GM21576 (cell line): ENCODE measurements around the gene IRX3.

ENCODE experiments used
- ATAC-seq: cut with Tn5 transposase; IDR thresholded peaks from one replicate; pipeline ENCODE4 v1.9.1; 2021; ENCODE audit warnings: mild to moderate bottlenecking, moderate library complexity; ENCODE audit not compliant: unreplicated experiment

IRX3 gene

DNA sequence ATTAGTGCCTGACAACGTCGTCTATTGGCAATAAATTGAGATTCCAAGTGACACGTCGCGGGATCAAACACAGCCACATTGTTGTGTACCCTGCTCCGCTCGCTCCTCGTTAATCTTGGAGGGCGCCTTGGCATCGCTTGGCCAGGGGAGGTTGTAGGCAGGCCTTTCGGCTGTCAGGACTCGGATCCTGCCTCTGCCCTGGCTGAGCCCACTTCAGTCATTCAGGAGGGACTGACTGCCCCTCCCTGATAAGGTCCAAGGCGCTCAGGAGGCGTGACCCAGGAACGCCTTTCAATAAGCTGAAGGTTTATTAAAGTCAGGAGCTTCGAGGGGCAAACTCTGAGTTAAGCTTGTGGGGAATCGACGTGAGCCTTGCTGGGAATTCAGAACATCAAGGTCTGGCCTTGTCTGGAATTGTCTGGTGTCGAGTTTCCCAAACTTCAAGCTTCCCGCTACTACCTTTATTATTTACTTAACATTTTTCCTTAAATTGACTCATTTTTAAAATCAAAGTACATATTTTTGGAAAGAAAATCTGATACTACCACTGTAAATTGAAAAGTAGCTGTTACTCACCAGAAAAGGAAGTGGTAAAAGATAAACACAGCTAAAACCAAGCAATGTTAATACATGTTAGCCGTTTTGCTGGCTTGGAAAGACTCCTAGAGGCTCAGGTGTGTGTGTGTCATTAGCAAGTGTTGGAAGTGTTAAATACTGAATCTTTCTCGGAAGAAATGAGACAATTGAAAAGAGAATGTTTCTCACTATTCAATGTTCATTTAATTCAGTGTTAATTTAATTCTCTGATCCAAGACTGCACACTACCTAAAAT lies 5.3 kb upstream of the IRX3 start:
- no peak for ATAC-seq

DNA sequence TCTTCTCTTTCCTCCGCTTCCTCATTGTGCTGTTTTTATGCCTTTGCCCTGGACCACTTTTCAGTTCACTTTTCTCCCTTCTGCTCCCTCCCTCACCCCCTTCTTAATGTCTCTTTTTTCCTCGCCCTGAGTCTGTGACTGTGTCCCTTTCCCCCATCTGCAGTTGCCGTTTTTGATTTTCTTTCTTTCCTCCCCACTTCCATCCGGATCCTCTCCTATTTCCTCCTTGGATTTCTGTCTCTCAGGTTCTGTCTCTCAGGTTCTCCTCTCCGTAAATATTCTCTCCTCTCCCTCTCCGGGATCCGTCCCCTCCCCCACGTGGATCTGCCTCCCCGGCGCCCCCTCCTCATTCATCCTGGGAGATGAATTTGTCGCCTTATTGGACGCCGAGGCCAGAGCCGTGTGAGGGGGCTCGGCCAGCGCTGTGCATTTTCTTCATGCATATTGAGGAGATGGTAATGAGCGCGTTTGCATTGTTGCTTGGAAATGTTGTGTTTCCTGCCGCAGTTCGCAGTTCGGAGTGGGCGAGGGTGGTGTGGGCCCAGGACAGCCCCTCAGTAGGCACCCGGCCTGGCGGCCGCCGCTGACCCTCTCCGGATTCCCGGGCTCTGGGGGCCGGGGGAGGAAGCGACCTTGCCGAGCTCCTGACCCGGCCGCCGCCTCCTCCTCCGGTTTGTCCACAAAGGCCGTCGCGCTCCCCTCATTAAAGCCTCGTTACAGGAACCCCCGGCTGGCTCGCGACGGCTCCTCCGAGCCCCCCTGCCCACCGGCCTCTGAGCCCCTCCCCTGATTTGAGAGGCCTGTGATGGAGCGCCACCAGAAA lies 4.5 kb upstream of the IRX3 start:
- ATAC-seq = no peak

DNA sequence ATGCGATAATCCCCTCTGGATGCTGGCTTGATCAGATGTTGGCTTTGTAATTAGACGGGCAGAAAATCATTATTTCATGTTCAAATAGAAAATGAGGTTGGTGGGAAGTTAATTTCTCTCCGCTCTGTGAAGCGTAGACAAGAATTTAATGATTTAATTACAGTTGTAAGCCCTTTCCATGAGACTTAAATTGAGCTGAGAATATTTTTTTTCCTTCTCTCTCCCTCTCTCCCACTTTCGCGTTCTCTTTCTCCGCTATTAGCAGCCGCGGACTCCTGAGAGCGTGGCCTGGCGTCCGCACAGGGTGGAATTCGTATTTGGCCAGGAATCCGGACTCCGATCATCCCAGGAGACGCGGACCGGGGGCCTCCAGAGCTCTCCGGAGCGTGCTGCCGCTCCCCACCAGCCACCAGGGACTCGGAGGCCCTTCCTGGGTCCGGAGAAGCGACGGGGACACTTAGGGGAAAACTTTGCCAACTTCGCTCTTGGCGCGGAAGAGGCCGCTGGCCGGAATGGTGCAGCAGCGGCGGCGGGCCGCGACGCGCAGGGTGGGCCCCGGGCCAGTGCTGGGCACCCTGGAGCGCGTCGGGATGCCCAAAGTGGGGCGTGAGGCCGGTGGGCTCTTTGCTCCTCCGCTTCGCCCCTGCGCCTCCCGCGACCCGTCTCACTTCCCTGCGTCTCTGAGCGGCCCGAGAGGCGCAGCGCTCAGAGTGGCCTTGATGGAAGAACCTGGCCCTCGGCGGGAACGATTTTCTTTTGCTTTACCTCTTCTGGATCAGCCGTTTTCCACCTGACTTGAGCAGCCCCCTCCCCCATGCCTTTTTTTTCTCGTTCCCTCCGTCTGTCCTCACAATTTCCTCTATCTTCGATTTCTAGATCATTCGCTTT lies 3.6 kb upstream of the IRX3 start:
- no peak for ATAC-seq

DNA sequence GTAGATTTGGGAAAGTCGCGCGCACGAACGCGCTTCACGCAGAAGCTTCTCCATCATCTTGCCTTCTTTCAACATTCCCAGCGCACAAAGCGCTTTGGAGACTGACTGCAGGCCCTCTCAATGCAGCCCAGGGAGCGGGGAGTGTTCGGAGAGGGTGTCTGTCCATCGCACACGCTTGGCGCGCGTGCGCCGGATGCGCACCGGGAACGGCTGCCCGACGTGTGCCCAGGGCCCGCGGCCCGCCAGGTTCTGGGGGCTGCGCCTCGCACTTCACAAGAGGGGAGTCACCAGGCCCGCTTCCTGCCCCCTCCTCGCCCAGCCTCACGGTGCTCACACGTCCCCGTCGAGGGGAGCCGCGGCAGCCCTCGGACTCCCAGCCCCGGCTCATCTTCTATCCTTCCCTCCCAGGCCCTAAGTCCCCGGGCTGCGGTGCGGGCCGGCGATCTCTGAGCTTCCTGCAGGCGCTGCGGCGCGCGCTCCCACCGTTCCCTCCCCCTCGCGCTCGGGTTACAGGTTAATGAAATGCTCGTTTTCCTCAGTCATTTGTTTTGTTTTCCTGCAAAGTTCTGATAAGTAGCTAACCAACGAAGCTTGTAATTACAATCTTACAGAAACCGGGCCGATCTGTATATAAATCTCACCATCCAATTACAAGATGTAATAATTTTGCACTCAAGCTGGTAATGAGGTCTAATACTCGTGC lies 2.8 kb upstream of the IRX3 start:
- no peak for ATAC-seq

DNA sequence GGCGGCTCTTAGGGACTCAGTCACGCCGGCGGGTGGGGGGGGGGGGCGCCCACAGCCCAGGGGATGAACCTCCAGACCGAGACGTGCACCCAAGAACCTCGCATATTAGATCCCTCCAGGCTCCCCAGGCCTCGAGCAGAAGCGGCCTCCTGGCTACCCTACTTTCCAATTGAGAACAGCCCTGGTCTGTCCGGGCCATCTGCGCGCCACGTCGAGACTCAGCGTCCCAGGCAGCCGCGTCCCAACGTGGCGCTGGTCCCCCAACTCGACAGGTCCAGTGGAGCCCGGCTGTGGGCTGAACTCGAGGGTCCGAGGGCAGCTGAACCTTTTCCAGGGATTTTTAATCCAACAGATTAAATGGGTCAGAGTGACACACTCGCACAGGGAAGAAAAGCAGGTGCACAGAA lies 2.3 kb upstream of the IRX3 start:
- no peak for ATAC-seq

DNA sequence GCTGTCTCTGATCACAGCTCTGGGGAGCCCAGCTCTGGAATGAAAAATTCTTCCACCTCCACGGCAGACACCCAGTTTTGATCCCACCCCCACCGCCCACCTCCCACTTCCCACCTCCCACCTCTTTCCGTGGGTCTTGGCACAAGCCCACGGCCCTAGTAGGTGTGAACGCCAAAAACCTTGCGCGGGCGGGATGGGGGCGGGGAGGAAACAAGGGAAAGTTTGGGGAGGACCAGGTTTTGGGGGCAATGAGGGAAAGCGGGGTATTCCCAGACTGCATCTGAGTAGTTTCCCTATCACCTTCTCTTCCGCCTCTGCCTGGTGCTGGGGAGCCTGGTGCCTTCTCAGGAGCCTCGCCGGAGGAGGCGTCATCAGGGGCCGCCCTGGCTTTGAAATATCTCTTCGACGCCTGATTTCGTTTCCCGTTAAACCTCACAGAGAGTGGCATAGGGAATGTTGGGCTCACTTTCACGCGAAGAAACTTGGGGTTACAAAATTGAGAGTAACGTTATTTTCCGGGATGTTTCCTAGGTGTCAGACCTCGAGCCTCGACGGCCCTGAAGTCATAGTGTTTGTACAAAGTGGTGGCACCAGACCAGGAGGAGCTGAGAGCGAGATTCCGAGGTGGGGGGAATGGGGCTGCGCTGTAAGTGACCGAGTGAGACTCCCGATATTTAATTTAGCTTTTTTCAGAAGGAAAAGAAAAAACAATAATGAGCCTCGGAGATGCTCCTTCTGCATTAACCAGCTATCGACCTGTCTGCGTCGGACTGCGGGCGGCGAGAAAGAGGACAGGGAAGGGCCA lies 1.6 kb upstream of the IRX3 start:
- ATAC-seq = no peak

DNA sequence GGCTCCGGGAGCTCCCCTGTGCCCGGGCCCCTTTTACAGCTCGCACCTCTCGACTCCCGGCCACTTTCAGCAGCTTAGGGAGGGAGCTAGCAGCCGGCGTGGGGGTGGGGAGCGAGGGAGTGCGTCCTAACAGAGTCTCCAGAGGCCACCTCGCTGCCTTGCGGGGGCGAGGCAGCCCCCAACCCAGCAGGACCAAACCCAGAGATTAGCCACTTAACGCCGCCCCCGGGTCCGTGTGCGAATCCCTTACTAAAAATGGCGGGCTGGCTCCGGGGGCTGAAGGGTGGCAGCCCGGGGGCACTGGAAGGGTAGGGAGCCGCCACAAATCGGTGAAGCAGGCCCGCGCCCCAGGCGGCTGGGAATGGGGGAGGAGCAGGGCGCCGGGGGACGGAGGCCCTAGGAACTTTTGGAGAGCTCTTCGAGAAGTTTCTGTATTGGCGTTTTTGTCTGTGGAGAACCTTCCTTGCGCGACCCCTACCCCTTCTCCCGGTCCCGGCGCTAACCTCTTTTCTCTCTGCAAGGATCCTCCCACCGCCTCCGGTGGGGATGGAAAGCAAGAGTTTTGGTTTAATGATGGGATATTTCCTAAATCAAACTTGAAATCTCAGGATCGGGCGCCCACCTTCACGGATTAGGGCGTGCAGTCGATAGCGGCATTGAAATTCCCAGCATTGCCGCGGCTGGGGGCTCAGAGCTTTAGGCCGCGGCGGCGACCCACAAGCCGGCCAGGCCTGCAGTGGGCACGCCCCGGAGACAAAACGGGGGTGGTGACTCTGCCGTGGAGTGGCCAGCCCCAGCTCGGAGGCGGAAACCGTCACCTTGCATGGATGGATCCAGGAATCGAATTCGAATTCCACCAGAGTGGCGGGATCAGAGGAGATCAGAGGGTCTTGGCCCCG lies 793 bp upstream of the IRX3 start:
- ATAC-seq = no peak

DNA sequence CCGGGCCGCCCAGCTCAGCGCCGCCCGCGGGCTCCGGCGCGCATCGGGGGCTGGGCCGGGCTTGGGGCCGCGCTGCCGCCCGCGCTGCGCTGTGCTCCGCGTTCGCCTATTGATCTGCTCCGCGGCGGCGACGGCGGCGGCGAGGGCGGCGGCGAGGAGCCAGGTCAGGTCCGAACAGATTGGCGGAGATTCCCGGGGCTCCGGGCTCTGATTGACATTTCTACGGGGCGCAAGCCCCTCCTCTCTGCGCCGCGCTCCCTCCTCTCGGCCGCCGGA lies 559 bp downstream of the IRX3 start:
- no peak for ATAC-seq

DNA sequence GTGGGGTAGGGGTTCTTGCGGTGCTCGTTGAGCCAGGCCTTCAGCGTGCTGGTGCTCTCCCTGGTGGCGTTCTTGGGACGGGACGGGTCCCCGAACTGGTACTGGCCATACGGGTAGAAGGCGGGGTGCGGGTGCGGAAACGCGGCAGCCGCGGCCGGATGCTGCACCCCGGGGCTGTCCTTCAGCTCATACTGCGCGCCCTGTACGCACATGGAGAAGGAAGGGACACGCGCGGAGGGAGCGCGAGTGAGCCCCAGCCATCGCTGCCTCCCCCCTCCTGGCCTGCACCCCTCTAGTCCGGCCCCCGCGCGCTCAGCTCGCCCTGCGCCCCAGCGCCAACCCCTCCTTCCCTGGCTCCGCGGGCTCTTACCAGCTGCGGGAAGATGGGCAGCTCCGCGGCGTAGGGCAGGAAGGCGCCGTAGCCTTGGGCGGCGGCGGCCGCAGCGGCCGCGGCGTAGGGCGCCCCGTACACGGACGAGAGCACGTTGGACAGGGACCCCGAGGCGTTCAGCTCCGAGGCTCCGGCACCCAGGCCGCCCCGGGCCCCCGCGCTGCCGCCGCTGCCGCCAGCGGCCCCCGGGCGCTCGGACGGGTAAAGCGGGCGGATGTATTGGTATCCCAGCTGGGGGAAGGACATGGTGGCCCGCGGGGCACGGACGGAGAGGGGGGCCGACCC lies 1.0 kb downstream of the IRX3 start:
- no peak for ATAC-seq

DNA sequence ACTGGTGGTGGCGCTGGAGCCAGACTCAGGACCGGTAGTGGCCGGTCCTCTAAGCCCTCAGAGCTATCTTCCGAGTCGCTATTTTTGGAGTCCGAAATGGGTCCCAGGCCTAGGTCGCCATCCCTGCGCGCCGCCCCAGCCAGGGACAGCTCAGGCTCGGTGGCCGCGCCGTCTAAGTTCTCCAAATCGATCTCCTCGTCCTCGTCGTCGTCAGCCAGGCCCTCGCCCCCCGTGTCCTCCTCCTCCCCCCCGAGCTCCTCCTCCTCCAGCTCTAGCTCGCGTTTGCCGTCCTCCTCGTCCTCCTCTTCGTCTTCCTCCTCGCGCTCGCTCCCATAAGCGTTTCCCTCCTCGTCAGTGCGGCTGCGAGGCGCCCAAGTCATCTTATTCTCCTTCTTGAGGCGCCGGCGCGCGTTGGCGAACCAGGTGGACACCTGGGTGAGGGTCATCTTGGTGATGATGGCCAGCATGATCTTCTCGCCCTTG lies 1.6 kb downstream of the IRX3 start:
- no peak for ATAC-seq

DNA sequence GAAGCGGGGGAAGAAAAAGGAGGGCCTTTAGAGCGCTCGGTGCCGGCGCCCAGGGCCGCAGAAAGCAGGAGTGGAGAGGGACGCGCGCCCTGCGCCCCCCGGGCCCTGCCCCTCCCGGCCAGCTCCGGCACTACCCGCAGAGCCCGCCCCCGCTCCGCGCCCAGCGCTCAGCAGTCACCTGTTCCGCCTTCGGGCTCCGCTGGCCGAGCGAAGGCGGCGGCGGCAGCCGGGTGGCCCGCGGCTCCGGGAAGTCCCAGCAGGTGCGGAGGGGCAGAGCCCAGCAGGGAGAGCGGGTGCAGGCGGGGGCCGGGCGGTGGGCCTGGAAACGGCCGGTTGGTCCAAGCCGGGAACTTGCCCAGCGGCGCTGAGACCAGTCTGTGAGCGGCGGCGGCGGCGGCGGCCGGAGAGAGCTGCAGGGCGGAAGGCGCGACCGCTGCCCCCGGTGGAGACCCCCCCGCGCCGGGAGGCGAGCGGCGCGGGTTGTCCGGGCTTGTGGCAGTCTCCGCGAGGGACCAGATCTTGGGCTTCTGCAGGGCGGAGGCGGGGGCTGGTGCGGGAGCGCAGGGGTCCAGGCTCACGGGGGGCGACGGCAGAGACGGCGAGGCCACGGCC lies 2.2 kb downstream of the IRX3 start:
- no peak for ATAC-seq

DNA sequence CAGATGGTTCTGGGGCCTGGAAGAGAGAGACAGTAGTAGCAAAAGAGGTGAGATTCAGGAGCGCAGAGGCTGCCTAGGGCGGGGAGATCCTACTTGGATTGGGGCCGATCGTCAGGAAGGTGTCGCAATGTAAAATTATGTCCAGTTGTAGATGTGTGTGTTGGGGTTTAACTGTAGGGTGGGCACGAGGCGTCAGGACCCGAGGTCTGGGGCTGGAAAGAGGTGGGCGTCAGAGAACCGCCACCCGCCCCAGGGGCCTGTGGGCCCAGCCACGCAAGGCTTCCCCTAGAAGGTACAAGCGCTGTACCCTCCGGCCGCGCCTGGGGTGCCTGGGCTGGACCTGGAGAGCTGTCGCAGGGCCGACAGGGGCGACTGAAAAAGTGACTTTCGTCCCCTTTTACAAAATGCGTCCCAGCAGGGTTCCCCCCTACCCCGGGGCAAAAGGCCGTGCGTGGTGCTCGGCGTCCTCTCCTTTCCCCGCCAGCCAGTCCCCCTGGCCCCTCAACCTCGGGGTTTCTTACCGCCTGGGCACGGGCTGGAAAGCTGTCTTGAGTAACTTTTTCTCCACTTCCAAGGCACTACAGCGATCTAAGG lies 2.8 kb downstream of the IRX3 start:
- ATAC-seq = no peak

DNA sequence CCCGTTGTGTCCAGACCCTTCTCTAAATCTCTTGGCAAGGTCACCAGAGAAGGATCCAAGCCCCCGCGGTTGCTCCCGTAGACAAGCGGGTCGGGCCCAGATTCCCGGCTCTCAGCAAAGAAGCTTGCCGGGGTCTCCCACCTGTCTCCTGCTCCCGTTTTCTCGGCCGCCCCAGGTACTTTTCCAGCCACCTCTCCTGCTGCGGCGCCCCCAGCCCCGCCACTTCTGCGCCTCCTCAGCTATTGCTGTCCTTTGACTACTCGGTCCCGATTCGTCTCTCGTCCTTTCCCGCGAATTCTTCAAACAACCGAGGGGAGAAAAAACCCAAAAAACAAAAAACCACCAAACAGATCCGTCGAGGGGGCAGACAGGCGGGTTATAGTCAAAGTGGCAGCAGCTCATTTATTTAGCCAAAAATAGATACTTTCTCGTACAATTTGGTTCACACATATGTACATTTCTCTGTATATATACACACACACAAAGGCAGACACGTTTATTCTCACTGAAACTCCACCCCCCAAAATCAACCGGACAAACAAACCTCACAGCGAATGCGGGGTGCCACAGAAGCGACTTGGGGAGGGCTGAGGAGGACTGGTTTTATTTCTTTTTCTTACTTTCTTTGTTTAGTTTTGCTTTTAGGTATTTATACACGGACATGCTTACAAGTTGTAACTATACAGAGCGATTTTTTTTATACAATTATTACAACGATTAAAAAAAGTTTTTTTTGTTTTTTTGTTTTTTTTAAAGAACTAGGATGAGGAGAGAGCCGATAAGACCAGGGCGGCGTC lies 3.5 kb downstream of the IRX3 start:
- no peak for ATAC-seq

DNA sequence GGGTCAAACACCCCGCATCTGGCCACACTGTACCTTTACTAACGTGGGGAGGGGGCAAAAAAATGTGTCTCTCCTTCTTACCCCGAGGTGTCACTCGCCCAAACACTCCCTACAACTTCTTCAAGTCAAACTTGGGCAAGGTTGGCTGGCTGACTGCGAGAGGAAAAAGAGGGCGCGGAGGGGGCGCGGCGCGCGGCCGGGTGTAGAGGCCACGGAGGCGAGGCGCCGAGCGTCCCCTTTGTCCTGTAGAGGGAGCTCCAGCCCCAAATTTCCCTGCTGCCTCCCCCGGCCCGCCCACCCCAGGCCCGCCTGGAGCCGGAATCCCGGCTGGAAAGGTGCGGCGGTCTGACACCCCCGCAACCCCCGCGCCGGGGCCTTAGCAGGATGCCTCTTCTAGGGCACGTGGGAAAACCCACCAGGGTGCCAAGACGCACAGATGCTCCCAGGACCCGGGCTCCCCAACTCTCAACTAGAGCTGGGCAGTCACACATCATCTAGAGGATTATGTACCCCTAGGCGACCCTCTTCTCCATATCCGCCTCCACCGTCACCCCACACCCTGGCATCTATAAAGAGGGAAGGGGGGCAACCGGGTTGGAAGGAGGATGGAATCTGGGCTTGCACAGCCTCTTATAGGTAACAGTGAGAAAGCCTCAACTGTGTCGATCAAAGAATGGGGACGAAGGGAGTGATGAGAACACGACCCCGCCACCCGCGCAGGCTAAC lies 4.2 kb downstream of the IRX3 start:
- no peak for ATAC-seq

DNA sequence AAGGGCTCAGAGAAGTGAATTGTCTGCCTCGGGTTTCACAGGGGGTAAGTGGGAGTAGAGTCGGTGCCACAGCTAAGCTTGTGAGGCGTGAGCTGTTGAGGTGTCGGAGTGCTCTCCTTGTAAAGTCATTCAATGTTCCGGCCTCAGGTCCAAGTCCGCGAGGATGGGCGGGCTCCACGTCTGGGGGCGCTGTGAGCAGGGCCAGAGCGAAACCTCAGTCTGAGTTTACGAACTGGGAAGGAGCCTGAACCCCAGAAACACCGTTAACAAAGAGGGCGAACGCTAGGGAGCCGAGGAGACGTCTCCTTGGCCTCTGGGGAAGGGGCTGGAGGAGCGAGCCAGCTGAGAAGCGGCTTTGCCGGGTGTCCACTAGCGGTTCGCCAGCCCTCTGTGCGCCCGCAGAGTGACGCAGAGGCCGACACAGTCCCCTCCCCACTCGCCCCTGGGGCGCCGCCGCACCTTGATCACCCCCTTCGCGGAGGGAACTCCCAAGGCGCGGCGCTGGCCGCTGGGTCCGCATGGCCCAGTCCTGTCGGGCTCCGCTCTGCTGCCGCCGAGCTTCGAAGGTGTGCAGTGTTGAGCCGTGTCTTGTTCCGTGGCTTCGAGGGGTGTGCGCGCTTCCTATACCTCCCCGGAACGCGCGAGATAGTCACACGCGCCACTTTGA lies 4.9 kb downstream of the IRX3 start:
- ATAC-seq = no peak

DNA sequence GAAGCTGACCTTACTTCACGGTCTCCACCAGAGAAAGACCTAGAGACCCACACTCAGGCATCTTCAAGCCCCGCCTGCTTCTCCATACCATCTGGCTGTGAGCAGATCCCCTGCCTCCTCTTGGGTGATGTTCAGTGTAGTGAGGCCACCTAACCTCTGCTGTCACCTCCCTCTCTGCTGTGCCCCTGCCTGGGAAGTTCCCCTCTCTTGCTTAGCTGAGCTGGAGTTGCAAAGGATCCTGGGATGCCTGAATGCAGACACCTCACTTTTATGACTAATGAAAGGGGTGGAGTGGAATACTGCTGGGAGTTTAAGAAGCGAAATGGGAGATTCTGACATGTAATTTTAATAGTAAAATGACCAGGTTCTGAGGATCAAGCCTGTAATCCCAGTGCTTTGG lies 5.8 kb downstream of the IRX3 start:
- no peak for ATAC-seq
